ENCODE measurements around the gene NACC2. TPM values are rescaled to one million over a fixed set of nuclear protein-coding genes. Genes with fewer than 3 reads are reported as not detected.
A peak's percentile ranks its signal among the peaks of the same experiment; 100 is the strongest.

The NACC2 gene
- total and polyA plus RNA-seq, 2 of the 8 experiments (the other 6 are each of a cell fraction or from before 2014, with no cell fraction given), result 8.3 to 14.0 TPM

- Histone ChIP-seq H3K23me2 (ENCODE audit: low read depth, low read length) (no peaks in the 10 kb centered on the region; the same call in 1 of the 2 replicates), H3K4me3 (ENCODE audit: extremely low read depth in 1 of 4, insufficient read depth in 2 of 4, low read depth in 3 of 4, low read length in 4 of 4) (no peak overlapping the region), H3K4me2 (ENCODE audit: insufficient read depth in 1 of 2, low read depth in 2 of 2, low read length in 2 of 2) (no peak overlapping the region; a peak in 1 of 4 replicates), H3K4me1 (replicated peaks in 1 of 4; ENCODE audit: control insufficient read depth in 3 of 4, insufficient read depth in 4 of 4, low read length in 3 of 4) (peaks cover 0 to 13% (median 7%) of the 10 kb centered on the region in 4 experiments; a peak in 5 of 7 replicates), H3K27me3 (replicated peaks in 1 of 4; ENCODE audit: control insufficient read depth in 3 of 4, extremely low read depth in 1 of 4, insufficient read depth in 3 of 4, low read length in 3 of 4) (no peaks in the 10 kb centered on the region), H4K5ac (ENCODE audit: insufficient read length, low read depth, low read length) (no peak overlapping the region), H2BK120ac (replicated peaks; ENCODE audit: low read depth, low read length) (no peak overlapping the region), H2AK5ac (ENCODE audit: low read depth, low read length) (no peak overlapping the region), H3K9ac (replicated peaks in 1 of 4; ENCODE audit: extremely low read depth in 1 of 4, low read depth in 3 of 4, low read length in 3 of 4) (no peak overlapping the region), H3K18ac (ENCODE audit: extremely low read depth, low read length) (no peak overlapping the region), H2BK20ac (ENCODE audit: low read length) (no peak overlapping the region), H3K14ac (ENCODE audit: insufficient read length) (no peak overlapping the region), H3K79me2 (ENCODE audit: control insufficient read depth in 1 of 2, insufficient read depth in 2 of 2, low read length in 2 of 2) (peaks cover 0 to 7% of the 10 kb centered on the region in 2 experiments; a peak in 1 of 4 replicates), H2BK5ac (ENCODE audit: low read depth, low read length) (0 out of 2 replicates have a peak overlapping the region, but pooled peaks have one; percentile 54), H3K23ac (ENCODE audit: insufficient read length) (no peak overlapping the region), H3K4ac (replicated peaks; ENCODE audit: insufficient read length, low read depth, low read length) (no peak overlapping the region), H2BK12ac (ENCODE audit: low read depth, low read length) (no peak overlapping the region), H4K8ac (ENCODE audit: extremely low read depth, insufficient read depth, low read length) (peak overlapping the region; percentile 60; the same call in 1 of the 2 replicates), H3K36me3 (ENCODE audit: control insufficient read depth in 2 of 4, insufficient read depth in 4 of 4, low read length in 3 of 4) (peaks cover 0 to 12% (median 4%) of the 10 kb centered on the region in 4 experiments; a peak in 5 of 8 replicates), H4K91ac (replicated peaks; ENCODE audit: insufficient read length, low read length) (no peak overlapping the region), H4K20me1 (replicated peaks in 1 of 2; ENCODE audit: control insufficient read depth in 1 of 2, insufficient read depth in 2 of 2, low read length in 2 of 2) (peaks cover 0 to 5% of the 10 kb centered on the region in 2 experiments), H2AFZ (ENCODE audit: low read length) (no peak overlapping the region), H2BK15ac (ENCODE audit: low read length) (0 out of 2 replicates have a peak overlapping the region, but pooled peaks have one; percentile 29), H3K79me1 (ENCODE audit: low read depth, low read length) (0 out of 2 replicates have a peak, but pooled peaks cover 3% of the 10 kb centered on the region), H3K9me3 (ENCODE audit: insufficient read depth in 2 of 2, low read depth in 1 of 2, low read length in 1 of 2) (no peaks in the 10 kb centered on the region), H3K56ac (replicated peaks; ENCODE audit: insufficient read length, low read depth, low read length) (no peak overlapping the region), H3K27ac (ENCODE audit: low read depth, low read length) (0 out of 2 replicates have a peak overlapping the region, but pooled peaks have one; percentile 5)
- no peak for TF ChIP-seq GABPA (IDR thresholded peaks at IDR 0.05; ENCODE audit: borderline replicate concordance, insufficient read depth, low read length)
- TF ChIP-seq CHD2 (IDR thresholded peaks at IDR 0.05; ENCODE audit: low read length), result no peak
- TF ChIP-seq USF2 (IDR thresholded peaks at IDR 0.05; ENCODE audit: low read length), result no peak
- TF ChIP-seq RNF2 (IDR thresholded peaks at IDR 0.05; ENCODE audit: borderline replicate concordance, low read depth, low read length, missing control alignments, poor library complexity, severe bottlenecking), result no peak
- TF ChIP-seq TBP (IDR thresholded peaks at IDR 0.05; ENCODE audit: low read depth, low read length), result no peak
- TF ChIP-seq SUZ12 (IDR thresholded peaks at IDR 0.05; ENCODE audit: low read length), result no peak
- TF ChIP-seq CTBP2 (IDR thresholded peaks at IDR 0.05; ENCODE audit: borderline replicate concordance, insufficient read depth, insufficient read length, low read length), result no peak
- POLR2A ChIA-PET (ENCODE audit: partially characterized antibody), result interaction anchor here (1.6 to 4.5 kb wide), 2 partner anchors 11 to 22 kb away, joined by 4 to 40 read pairs; partner anchors contain the start of gene NACC2
- WGBS, 2 experiments (ENCODE audit: extremely low coverage in 1 of 2, insufficient coverage in 1 of 2, insufficient read length in 1 of 2, insufficient replicate concordance in 2 of 2, low coverage in 1 of 2, low lambda C conversion rate in 2 of 2, missing lambda C conversion rate in 1 of 2), result 96% methylated on average over 53 of the region's 69 CpGs; no CpG with 5 or more reads in 1 of the 2 experiments
- CTCF ChIA-PET (ENCODE audit: partially characterized antibody), result interaction anchor here (1.5 to 2.5 kb wide), 5 partner anchors 10 to 208 kb away, joined by 4 to 16 read pairs (median 7); no protein-coding TSS in a partner anchor
- FAIRE-seq, result no peak
- no peak for DNase-seq (ENCODE audit: low read depth in 1 of 2, low spot score in 2 of 2)
These were observed 21.4 kb upstream of the NACC2 start for GRCh38 chr9:136116360-136117098.
